Ovary (tissue), 9 donors: Measurements from ENCODE around the gene LUZP2. TPM values are rescaled to one million over a fixed set of nuclear protein-coding genes. Genes with fewer than 3 reads are reported as not detected.

Experiments
- DNase-seq, 5 donors: peaks; one replicate each; pipeline ENCODE4 v3.0.0-alpha.2; 2019 to 2020
- H3K27ac ChIP-seq, 2 donors: fragments of 200-600 bp; one replicate each; pipeline versions ENCODE4 v1.5.1 to v1.8.0; 2019 to 2022
- H3K27me3 ChIP-seq: fragments of 200-600 bp; one replicate; pipeline ENCODE4 v1.8.0; 2022
- H3K36me3 ChIP-seq: fragments of 200-600 bp; sonication (generic); one replicate; pipeline ENCODE4 v1.5.1; 2019
- H3K4me1 ChIP-seq: one replicate; pipeline ENCODE4 v1.8.1; 2013; ENCODE audit warnings: mild to moderate bottlenecking, moderate library complexity; ENCODE audit not compliant: insufficient read depth
- H3K4me3 ChIP-seq: fragments of 200-600 bp; sonication (generic); one replicate; pipeline ENCODE4 v1.5.1; 2017
- H3K9me3 ChIP-seq, 2 donors: fragments of 200-600 bp in 1 of 2; sonication (generic) in 1 of 2; one replicate each; pipeline versions ENCODE4 v1.5.1 to v1.8.1; 2013 to 2019; ENCODE audit warnings: mild to moderate bottlenecking in 1 of 2, moderate library complexity in 1 of 2
- EP300 ChIP-seq: sonication (generic); formaldehyde crosslinking; IDR thresholded peaks from one replicate; pipeline ENCODE4 v1.6.1; 2017; ENCODE audit warnings: antibody characterized with exemption
- POLR2A ChIP-seq: fragments of 450-650 bp; IDR thresholded peaks from one replicate; pipeline ENCODE4 v1.6.1; 2017; ENCODE audit warnings: antibody characterized with exemption, mild to moderate bottlenecking, moderate library complexity
- WGBS, 3 donors: extraction: QIAGEN DNeasy Blood & Tissue Kit in 1 of 3; methylation state at CpG; one replicate each; pipeline versions ENCODE4 v1.1.5 to v1.1.7; 2013 to 2017; 5-methylcytosine and 5-hydroxymethylcytosine counted together
- intact Hi-C, 4 donors: fragments of 100-400 bp; cut with DNase I; formaldehyde crosslinking; loops; one replicate each; pipeline versions ENCODE4 v1.11.0 to v1.15.1; 2022 to 2023
- polyA plus RNA-seq, 2 donors: library from polyadenylated mRNA; stranded (reverse); fragments of 200-250 nt in 1 of 2; fragments of 350-450 nt in 1 of 2; fragmentation: Illumina TruSeq in 1 of 2; extraction: RNeasy Lipid Tissue Mini Kit (QIAGEN cat#74804) in 1 of 2; gene quantifications; one replicate each; pipeline ENCODE4 v1.2.3, GENCODE V29; 2013 to 2014
- total RNA-seq, 7 donors: library from RNA; depleted of rRNA in 2 of 7; stranded (reverse); fragments of >200 nt in 2 of 7; fragmentation: NEBNext Ultra II Directional in 3 of 7; extraction: Animal tissue kit (Norgen Biotek cat#: 25700) in 3 of 7; gene quantifications; one replicate each; pipeline versions ENCODE4 v1.1.0 to v1.2.4, GENCODE V29; 2016 to 2023
- TF ChIP-seq, protein P1 (sequence below), 3 donors: fragments of 450-650 bp in 2 of 3; fragments of 200-600 bp in 1 of 3; IDR thresholded peaks; one replicate each; pipeline versions ENCODE4 v1.5.1 to v1.8.0; 2016 to 2022; ENCODE audit warnings: antibody characterized with exemption in 3 of 3, mild to moderate bottlenecking in 1 of 3
- donor health status: DM: no; HTN: no; CAD: no; lungs with moderate emphysema.
- donor health status: DM: no; HTN: no; CAD: no.
- donor health status: Bipolar disorder and iron deficiency.
- donor health status: DM: yes; HTN: yes; CAD: no.
- donor health status: DM: no; HTN: no; CAD: no.
- donor health status: DM: yes; HTN: yes; CAD: no.

The LUZP2 gene
- total and polyA plus RNA-seq, 9 donors = 0.04 to 0.23 (median 0.07) TPM; not detected in 6

DNA sequence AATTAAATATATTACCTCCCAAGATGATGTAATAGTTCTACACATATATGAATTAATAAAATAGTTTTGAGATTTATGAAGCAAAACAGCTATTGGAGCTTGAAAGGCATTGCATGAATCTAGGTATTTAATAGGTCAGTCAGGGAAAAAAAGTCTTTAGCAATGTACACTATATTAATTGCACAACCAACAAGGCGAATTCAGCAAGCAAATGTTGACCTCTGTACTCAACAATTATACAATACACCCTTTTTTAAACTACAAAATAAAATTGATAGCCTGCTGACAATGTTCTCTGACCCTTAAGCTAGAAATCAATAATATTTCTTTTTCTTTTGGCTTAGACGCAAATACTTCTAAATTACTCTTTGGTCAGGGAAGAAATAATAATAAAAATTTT is 345.5 kb downstream of the LUZP2 start:
- H3K4me3 ChIP-seq = no peak overlapping the region
- intact Hi-C loops = no loop called here
- H3K27me3 ChIP-seq = no peaks in the 10 kb centered on the region
- 56 to 62% (median 59%) methylated on average over 2 of the region's 2 CpGs for WGBS, 3 donors
- TF ChIP-seq EP300 (no peak), POLR2A (no peak)
- TF ChIP-seq, protein P1, sequence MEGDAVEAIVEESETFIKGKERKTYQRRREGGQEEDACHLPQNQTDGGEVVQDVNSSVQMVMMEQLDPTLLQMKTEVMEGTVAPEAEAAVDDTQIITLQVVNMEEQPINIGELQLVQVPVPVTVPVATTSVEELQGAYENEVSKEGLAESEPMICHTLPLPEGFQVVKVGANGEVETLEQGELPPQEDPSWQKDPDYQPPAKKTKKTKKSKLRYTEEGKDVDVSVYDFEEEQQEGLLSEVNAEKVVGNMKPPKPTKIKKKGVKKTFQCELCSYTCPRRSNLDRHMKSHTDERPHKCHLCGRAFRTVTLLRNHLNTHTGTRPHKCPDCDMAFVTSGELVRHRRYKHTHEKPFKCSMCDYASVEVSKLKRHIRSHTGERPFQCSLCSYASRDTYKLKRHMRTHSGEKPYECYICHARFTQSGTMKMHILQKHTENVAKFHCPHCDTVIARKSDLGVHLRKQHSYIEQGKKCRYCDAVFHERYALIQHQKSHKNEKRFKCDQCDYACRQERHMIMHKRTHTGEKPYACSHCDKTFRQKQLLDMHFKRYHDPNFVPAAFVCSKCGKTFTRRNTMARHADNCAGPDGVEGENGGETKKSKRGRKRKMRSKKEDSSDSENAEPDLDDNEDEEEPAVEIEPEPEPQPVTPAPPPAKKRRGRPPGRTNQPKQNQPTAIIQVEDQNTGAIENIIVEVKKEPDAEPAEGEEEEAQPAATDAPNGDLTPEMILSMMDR (IDR thresholded peaks at IDR 0.05) = no peak
- H3K4me1 ChIP-seq = no peaks in the 10 kb centered on the region
- no peaks in the 10 kb centered on the region for H3K9me3 ChIP-seq
- no peak overlapping the region for H3K27ac ChIP-seq
- H3K36me3 ChIP-seq = no peaks in the 10 kb centered on the region
- no peak for DNase-seq

DNA sequence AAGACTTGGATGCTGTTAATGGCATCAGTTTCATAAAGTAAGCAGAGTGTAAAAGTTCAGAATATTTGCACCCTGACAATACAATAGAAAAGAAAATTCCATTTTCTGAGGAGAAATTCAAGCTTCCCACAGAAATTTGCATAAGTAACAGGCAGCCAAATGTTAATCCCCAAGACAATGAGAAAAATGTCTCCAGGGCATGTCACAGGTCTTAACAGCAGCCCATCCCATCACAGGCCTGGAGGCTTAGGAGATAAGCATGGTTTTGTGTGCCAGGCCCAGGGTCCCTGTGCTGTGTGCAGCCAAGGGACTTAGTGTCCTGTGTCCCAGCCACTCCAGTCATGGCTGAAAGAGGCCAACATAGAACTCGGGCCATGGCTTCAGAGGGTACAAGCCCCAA is 347.6 kb downstream of the LUZP2 start:
- Histone ChIP-seq H3K9me3 (no peaks in the 10 kb centered on the region), H3K27me3 (no peaks in the 10 kb centered on the region), H3K4me3 (no peak overlapping the region), H3K4me1 (no peaks in the 10 kb centered on the region), H3K27ac (no peak overlapping the region), H3K36me3 (no peaks in the 10 kb centered on the region)
- intact Hi-C loops = no loop called here
- WGBS, 3 donors = 82 to 93% (median 88%) methylated on average over 1 of the region's 1 CpG
- TF ChIP-seq, protein P1 (IDR thresholded peaks at IDR 0.05) = no peak
- TF ChIP-seq EP300 = no peak
- no peak for TF ChIP-seq POLR2A
- DNase-seq = no peak

DNA sequence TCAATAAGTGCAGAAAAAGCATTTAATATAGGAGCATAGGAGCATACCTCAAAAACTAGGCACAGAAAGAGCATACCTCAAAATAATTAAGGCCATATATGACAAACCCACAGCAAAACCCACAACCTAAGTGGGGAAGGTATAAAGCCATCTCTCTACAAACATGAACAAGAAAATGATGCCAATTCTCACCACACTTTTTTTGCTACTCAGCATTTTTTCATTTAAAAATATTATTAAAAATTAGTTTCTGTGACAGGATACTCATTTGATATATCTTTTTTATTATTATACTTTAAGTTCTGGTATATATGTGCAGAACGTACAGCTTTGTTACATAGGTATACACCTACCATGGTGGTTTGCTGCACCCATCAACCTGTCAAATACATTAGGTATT is 352.0 kb downstream of the LUZP2 start:
- 83 to 92% (median 85%) methylated on average over 1 of the region's 1 CpG for WGBS, 3 donors
- no peak for DNase-seq
- Histone ChIP-seq H3K9me3 (no peaks in the 10 kb centered on the region), H3K27ac (no peak overlapping the region), H3K4me3 (no peak overlapping the region), H3K27me3 (no peaks in the 10 kb centered on the region), H3K36me3 (no peaks in the 10 kb centered on the region), H3K4me1 (no peaks in the 10 kb centered on the region)
- TF ChIP-seq POLR2A (no peak), EP300 (no peak)
- TF ChIP-seq, protein P1 (IDR thresholded peaks at IDR 0.05) = no peak
- intact Hi-C loops = no loop called here

DNA sequence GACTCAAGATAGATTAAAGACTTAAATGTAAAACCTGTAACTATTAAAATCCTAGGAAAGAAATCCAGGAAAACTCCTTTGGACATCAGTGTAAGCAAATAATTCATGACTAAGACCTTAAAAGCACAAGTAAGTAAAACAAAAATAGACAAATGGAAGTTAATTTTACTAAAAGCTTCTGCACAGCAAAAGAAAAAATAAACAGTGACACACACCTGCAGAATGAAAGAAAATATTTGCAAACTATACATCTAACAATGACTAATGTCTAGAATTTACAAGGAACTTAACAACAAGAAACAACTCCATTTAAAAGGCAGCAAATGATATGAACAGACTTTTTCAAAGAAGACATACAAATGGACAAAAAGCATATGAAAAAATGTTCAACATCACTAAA is 359.1 kb downstream of the LUZP2 start:
- intact Hi-C loops = no loop called here
- H3K9me3 ChIP-seq = no peaks in the 10 kb centered on the region
- no peaks in the 10 kb centered on the region for H3K36me3 ChIP-seq
- no peaks in the 10 kb centered on the region for H3K27me3 ChIP-seq
- H3K4me1 ChIP-seq = no peaks in the 10 kb centered on the region
- DNase-seq = no peak
- no peak overlapping the region for H3K27ac ChIP-seq
- no peak overlapping the region for H3K4me3 ChIP-seq
- no peak for TF ChIP-seq EP300
- TF ChIP-seq POLR2A = no peak
- TF ChIP-seq, protein P1 (IDR thresholded peaks at IDR 0.05) = no peak

DNA sequence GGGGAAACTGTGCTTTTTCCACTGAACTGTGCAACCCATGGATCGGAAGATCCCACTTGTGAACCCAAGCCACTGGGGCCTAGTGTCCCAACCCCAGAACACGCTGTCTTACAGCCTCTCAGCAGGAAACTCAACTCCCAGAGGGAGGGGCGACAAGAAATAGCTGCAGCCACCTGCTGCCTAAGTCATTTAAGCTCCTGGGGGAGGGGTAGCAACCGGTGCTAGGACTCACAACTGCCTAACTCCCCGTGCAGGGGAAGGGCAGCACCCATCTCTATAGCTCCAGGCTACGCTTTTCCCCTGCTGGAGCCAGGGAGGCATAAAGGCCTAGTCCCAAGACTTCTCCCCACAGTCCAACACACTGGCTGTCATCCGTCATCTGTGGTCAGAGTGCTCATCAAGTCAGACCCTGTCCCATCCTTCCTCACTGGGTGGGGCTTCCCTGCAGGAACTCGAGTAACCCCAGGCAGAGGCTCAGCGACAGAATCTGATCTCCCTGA is 363.0 kb downstream of the LUZP2 start:
- no peaks in the 10 kb centered on the region for H3K36me3 ChIP-seq
- no peaks in the 10 kb centered on the region for H3K27me3 ChIP-seq
- no peaks in the 10 kb centered on the region for H3K4me1 ChIP-seq
- no peak overlapping the region for H3K4me3 ChIP-seq
- no peak for DNase-seq
- 70 to 94% (median 89%) methylated on average over 9 of the region's 9 CpGs for WGBS, 3 donors
- H3K9me3 ChIP-seq = no peaks in the 10 kb centered on the region
- no peak overlapping the region for H3K27ac ChIP-seq
- intact Hi-C loops = no loop called here
- no peak for TF ChIP-seq POLR2A
- no peak for TF ChIP-seq EP300
- TF ChIP-seq, protein P1 (IDR thresholded peaks at IDR 0.05) = no peak
